GM12864 (cell line): ENCODE data around the gene TMPRSS7.

Experiments used
- DNase-seq: peaks from one replicate; pipeline ENCODE4 v3.0.0-alpha.2; 2011; ENCODE audit warnings: low read depth
- H3K4me3 ChIP-seq: 2 replicates; pipeline ENCODE4 v1.5.1; 2011; ENCODE audit warnings: mild to moderate bottlenecking, low read depth, low read length, control low read depth
- TF ChIP-seq, protein P1 (sequence below): IDR thresholded peaks from 2 replicates; pipeline ENCODE4 v1.5.1; 2011; ENCODE audit warnings: low read depth, mild to moderate bottlenecking, moderate library complexity, low read length, control low read depth, inconsistent platforms; ENCODE audit errors: missing control alignments

TMPRSS7 gene

GRCh38 chr3:112004669-112005068 lies 29.9 kb upstream of the TMPRSS7 start:
- TF ChIP-seq, protein P1, sequence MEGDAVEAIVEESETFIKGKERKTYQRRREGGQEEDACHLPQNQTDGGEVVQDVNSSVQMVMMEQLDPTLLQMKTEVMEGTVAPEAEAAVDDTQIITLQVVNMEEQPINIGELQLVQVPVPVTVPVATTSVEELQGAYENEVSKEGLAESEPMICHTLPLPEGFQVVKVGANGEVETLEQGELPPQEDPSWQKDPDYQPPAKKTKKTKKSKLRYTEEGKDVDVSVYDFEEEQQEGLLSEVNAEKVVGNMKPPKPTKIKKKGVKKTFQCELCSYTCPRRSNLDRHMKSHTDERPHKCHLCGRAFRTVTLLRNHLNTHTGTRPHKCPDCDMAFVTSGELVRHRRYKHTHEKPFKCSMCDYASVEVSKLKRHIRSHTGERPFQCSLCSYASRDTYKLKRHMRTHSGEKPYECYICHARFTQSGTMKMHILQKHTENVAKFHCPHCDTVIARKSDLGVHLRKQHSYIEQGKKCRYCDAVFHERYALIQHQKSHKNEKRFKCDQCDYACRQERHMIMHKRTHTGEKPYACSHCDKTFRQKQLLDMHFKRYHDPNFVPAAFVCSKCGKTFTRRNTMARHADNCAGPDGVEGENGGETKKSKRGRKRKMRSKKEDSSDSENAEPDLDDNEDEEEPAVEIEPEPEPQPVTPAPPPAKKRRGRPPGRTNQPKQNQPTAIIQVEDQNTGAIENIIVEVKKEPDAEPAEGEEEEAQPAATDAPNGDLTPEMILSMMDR = no peak
- DNase-seq = no peak
- H3K4me3 ChIP-seq = no peak overlapping the region

- H3K4me3 ChIP-seq = no peak overlapping the region
- no peak for DNase-seq
- TF ChIP-seq, protein P1 = no peak
These were observed 29.4 kb upstream of the TMPRSS7 start for GRCh38 chr3:112005091-112005672.

- no peak overlapping the region for H3K4me3 ChIP-seq
- TF ChIP-seq, protein P1 = no peak
- no peak for DNase-seq
These were observed 26.9 kb upstream of the TMPRSS7 start for GRCh38 chr3:112007633-112008032.

DNA sequence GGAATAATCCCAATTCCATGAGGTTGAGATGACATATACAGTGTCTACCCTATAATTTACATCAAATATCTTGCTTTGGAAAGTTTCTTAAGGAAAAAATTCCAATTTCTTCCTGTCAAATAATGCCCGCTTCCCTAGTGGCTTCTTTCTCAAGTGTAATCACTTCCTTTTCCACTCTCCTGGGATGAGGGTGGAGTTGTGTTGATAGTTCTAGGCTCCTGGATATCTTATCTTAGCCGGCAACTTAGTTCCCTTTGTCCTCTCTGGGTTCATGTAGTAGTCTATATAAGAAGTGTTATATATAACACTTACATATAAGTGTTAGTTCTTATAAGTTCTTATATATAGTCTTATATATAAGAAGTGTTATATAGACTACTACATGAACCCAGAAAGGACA lies 24.9 kb upstream of the TMPRSS7 start:
- TF ChIP-seq, protein P1 = no peak

DNA sequence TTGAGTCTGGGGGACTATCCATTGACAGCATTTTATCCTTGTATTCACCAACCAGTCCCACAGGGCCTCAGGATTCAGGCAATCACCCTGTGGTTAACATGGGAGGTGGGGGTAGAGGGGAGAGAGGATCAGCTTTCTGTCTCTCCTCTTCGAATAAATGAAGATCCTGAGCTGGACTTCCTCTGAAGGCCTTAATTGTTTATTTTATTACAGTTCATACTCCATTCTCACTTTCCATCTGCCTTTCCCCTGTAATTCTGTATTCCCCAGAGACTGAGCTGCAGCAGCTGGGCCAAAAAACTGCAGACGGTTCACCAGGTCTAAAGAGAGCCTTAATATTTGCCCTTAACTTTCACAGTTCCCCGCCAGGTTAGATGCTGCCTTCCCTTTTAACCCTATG lies 23.9 kb upstream of the TMPRSS7 start:
- TF ChIP-seq, protein P1 = no peak
- H3K4me3 ChIP-seq = no peak overlapping the region
- DNase-seq = no peak

More for the DNA sequence above, 24.9 kb upstream of the TMPRSS7 start:
- no peak for DNase-seq
- H3K4me3 ChIP-seq = no peak overlapping the region

DNA sequence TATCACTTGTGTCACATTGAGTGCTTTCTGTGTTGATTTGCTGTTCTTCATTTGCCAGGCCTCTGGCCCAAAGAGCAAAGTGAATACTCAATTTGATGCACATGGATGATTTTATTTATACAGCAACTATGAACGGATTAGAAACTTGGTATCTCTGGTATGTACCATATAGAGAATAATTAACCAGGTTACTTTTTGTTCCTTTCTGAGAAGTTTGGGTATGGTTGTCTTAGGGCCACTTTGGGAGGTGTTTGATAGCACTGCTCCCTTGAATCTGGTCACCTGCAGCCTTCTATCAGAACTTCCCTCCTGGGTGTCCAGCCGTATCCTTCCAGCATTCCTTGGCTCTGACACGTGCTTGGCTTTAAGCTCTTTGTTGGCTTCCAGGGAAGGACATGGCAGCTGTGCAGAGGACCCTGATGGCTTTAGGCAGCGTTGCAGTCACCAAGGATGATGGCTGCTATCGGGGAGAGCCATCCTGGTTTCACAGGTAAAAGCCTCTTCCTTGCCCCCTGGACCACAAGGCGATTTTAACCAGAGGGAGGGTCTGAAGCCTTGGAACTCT lies 23.1 kb upstream of the TMPRSS7 start:
- DNase-seq = no peak

More for the DNA sequence above, 23.1 kb upstream of the TMPRSS7 start:
- no peak overlapping the region for H3K4me3 ChIP-seq
- TF ChIP-seq, protein P1 = no peak
